ENCODE data around the gene OVOL3. TPM values are rescaled to one million over a fixed set of nuclear protein-coding genes. Genes with fewer than 3 reads are reported as not detected.

OVOL3 gene
- polyA plus RNA-seq, 1 donor, result 0.09 TPM

Other genes with a start within 250 kb of the OVOL3 start
- 32.7 TPM for gene APLP1, start 242.6 kb upstream of the OVOL3 start, polyA plus RNA-seq
- gene NFKBID, start 210.6 kb upstream of the OVOL3 start, polyA plus RNA-seq, result 7.7 TPM
- gene HCST, start 208.6 kb upstream of the OVOL3 start, polyA plus RNA-seq, result 11.1 TPM
- 41.8 TPM for gene TYROBP, start 202.8 kb upstream of the OVOL3 start, polyA plus RNA-seq
- gene LRFN3, start 174.8 kb upstream of the OVOL3 start, polyA plus RNA-seq, result 10.7 TPM
- 23.4 TPM for gene SDHAF1, start 116.0 kb upstream of the OVOL3 start, polyA plus RNA-seq
- gene SYNE4, start 102.3 kb upstream of the OVOL3 start, polyA plus RNA-seq, result 9.8 TPM
- 13.8 TPM for gene ALKBH6, start 96.9 kb upstream of the OVOL3 start, polyA plus RNA-seq
- 21.5 TPM for gene CLIP3, start 78.3 kb upstream of the OVOL3 start, polyA plus RNA-seq
- 9.1 TPM for gene THAP8, start 56.9 kb upstream of the OVOL3 start, polyA plus RNA-seq
- 2.6 TPM for gene WDR62, start 56.2 kb upstream of the OVOL3 start, polyA plus RNA-seq
- gene POLR2I, start 3.7 kb downstream of the OVOL3 start, polyA plus RNA-seq, result 47.5 TPM
- gene TBCB, start 4.3 kb downstream of the OVOL3 start, polyA plus RNA-seq, result 95.3 TPM
- 516 TPM for gene CAPNS1, start 28.9 kb downstream of the OVOL3 start, polyA plus RNA-seq
- gene COX7A1, start 41.3 kb downstream of the OVOL3 start, polyA plus RNA-seq, result 11.5 TPM
- 5.3 TPM for gene ZNF565, start 103.5 kb downstream of the OVOL3 start, polyA plus RNA-seq
- 71.8 TPM for gene ZNF146, start 104.0 kb downstream of the OVOL3 start, polyA plus RNA-seq